Endothelial cell of umbilical vein (primary cell): Measurements from ENCODE around the gene CYBB. TPM values are rescaled to one million over a fixed set of nuclear protein-coding genes. Genes with fewer than 3 reads are reported as not detected.

Experiments
- BruUV-seq: library from RNA; stranded (reverse); fragments of 400-500 nt; replicated peaks from 2 replicates; lab custom pipeline; 2021; lab: Mats Ljungman, UMichigan
- CTCF ChIA-PET: fragments of 300-600, 350-600 bp; sonication (Branson Sonifier 250); formaldehyde crosslinking; loops from one replicate; lab custom pipeline; 2021; ENCODE audit warnings: antibody characterized with exemption, inconsistent platforms; lab: Charles Lee
- POLR2A ChIA-PET: fragments of 300-600, 350-600 bp; sonication (Branson Sonifier 250); formaldehyde crosslinking; loops from one replicate; lab custom pipeline; 2021; ENCODE audit warnings: antibody characterized with exemption, inconsistent platforms; lab: Charles Lee
- DNase-seq: peaks from one replicate; pipeline ENCODE4 v3.0.0-alpha.2; 2011; ENCODE audit warnings: low read depth, low spot score
- FAIRE-seq: peaks from 2 replicates; lab custom pipeline; 2011; peaks lifted over from hg19 to GRCh38; lab: Jason Lieb, UNC
- H2AFZ ChIP-seq: 2 replicates; pipeline ENCODE4 v1.6.0; 2012; ENCODE audit warnings: low read depth, low read length, control low read depth, inconsistent platforms
- H3K27ac ChIP-seq: 2 replicates; pipeline ENCODE4 v1.5.1; 2011; ENCODE audit warnings: low read depth, mild to moderate bottlenecking, control low read depth, low read length, moderate library complexity; ENCODE audit not compliant: insufficient read depth
- H3K27me3 ChIP-seq, 2 experiments: 2 replicates each; pipeline versions ENCODE4 v1.6.0 to v1.6.1; 2011; ENCODE audit warnings: low read length in 2 of 2, mixed read lengths in 1 of 2; ENCODE audit not compliant: control insufficient read depth in 2 of 2, insufficient read depth in 2 of 2
- H3K36me3 ChIP-seq, 2 experiments: 2 replicates in 1 of 2; 3 replicates in 1 of 2; pipeline ENCODE4 v1.5.1; 2011; ENCODE audit warnings: low read length in 2 of 2, mild to moderate bottlenecking in 1 of 2, moderate library complexity in 1 of 2; ENCODE audit not compliant: control insufficient read depth in 2 of 2, insufficient read depth in 2 of 2; ENCODE audit errors: extremely low read depth in 1 of 2
- H3K4me1 ChIP-seq: 3 replicates; pipeline ENCODE4 v1.5.1; 2011; ENCODE audit warnings: mild to moderate bottlenecking, low read length; ENCODE audit not compliant: control insufficient read depth, insufficient read depth; ENCODE audit errors: extremely low read depth
- H3K4me2 ChIP-seq: 2 replicates; pipeline ENCODE4 v1.6.1; 2011; ENCODE audit warnings: low read length, control low read depth, mixed read lengths; ENCODE audit not compliant: insufficient read depth
- H3K4me3 ChIP-seq, 3 experiments: fragments of 200-600 bp in 1 of 3; sonication (generic), shearing (Covaris generic) in 1 of 3; replicated peaks in 1 of 3; 2 replicates each; pipeline ENCODE4 v1.5.1; 2011 to 2016; ENCODE audit warnings: control low read depth in 3 of 3, low read length in 3 of 3, mild to moderate bottlenecking in 2 of 3, inconsistent platforms in 1 of 3, low read depth in 1 of 3, moderate library complexity in 1 of 3; ENCODE audit not compliant: insufficient read depth in 1 of 3
- H3K79me2 ChIP-seq: 2 replicates; pipeline ENCODE4 v1.6.0; 2012; ENCODE audit warnings: low read length, inconsistent platforms; ENCODE audit not compliant: control insufficient read depth, insufficient read depth
- H3K9ac ChIP-seq: replicated peaks from 2 replicates; pipeline ENCODE3; 2011; ENCODE audit warnings: low read length, control low read depth; ENCODE audit not compliant: insufficient read depth; ENCODE audit errors: extremely low read depth
- H3K9me1 ChIP-seq: replicated peaks from 3 replicates; pipeline ENCODE4 v1.6.0; 2011; ENCODE audit warnings: mild to moderate bottlenecking, low read length; ENCODE audit not compliant: control insufficient read depth, insufficient read depth; ENCODE audit errors: extremely low read depth
- H3K9me3 ChIP-seq: replicated peaks from 2 replicates; pipeline ENCODE4 v1.5.1; 2012; ENCODE audit warnings: low read length, inconsistent platforms; ENCODE audit not compliant: control insufficient read depth, insufficient read depth
- H4K20me1 ChIP-seq: replicated peaks from 2 replicates; pipeline ENCODE3; 2011; ENCODE audit warnings: mild to moderate bottlenecking, low read length; ENCODE audit not compliant: control insufficient read depth, insufficient read depth; ENCODE audit errors: extremely low read depth
- EZH2 ChIP-seq: IDR thresholded peaks from 2 replicates; pipeline ENCODE4 v1.6.1; 2012; ENCODE audit warnings: borderline replicate concordance, low read depth, mild to moderate bottlenecking, moderate library complexity, low read length, inconsistent platforms; ENCODE audit not compliant: severe bottlenecking
- FOS ChIP-seq: IDR thresholded peaks from 2 replicates; pipeline ENCODE4 v1.6.1; 2011; ENCODE audit warnings: mild to moderate bottlenecking, low read length, moderate library complexity, borderline replicate concordance; ENCODE audit not compliant: insufficient read depth
- GATA2 ChIP-seq: IDR thresholded peaks from 2 replicates; pipeline ENCODE4 v1.7.0; 2011; ENCODE audit warnings: low read depth, mild to moderate bottlenecking, moderate library complexity, mixed read lengths, low read length; ENCODE audit not compliant: insufficient read length, insufficient read depth
- JUN ChIP-seq: IDR thresholded peaks from 2 replicates; pipeline ENCODE4 v1.6.1; 2011; ENCODE audit warnings: borderline replicate concordance, low read depth; ENCODE audit not compliant: insufficient read length, insufficient read depth
- MYC ChIP-seq: IDR thresholded peaks from one replicate; pipeline ENCODE4 v1.6.1; 2011; ENCODE audit warnings: mild to moderate bottlenecking, low read depth, low read length
- POLR2A ChIP-seq: IDR thresholded peaks from 2 replicates; pipeline ENCODE4 v1.6.1; 2012; ENCODE audit warnings: low read depth, mild to moderate bottlenecking, control low read depth, low read length
- POLR2AphosphoS5 ChIP-seq: IDR thresholded peaks from 2 replicates; pipeline ENCODE4 v1.6.1; 2012; ENCODE audit warnings: low read depth, mild to moderate bottlenecking, control low read depth, low read length, moderate library complexity; ENCODE audit not compliant: insufficient read depth
- dilution Hi-C: fragments of 300-500 bp; cut with MboI; formaldehyde crosslinking; loops from one replicate; pipeline ENCODE4 v1.15.0; 2019; ENCODE audit warnings: low sequenced_read_pairs; ENCODE audit not compliant: extremely low pct_ligation_motif_present
- intact Hi-C: fragments of 100-400 bp; cut with micrococcal nuclease; formaldehyde crosslinking; loops from one replicate; pipeline ENCODE4 v1.10.0; 2022
- polyA plus RNA-seq, 4 experiments: library from polyadenylated mRNA; depleted of rRNA in 3 of 4; stranded (reverse) in 3 of 4; unstranded in 1 of 4; fragments of >200 nt; gene quantifications; 2 replicates each; pipeline versions ENCODE4 v1.2.1 to v1.2.3, GENCODE V29; 2011 to 2012; ENCODE audit warnings: missing spikeins in 1 of 4
- total RNA-seq: library from RNA; stranded (reverse); gene quantifications from 2 replicates; pipeline ENCODE4 v1.2.3, GENCODE V29; 2021
- TF ChIP-seq, protein P1 (sequence below): IDR thresholded peaks from 2 replicates; pipeline ENCODE4 v1.6.1; 2011; ENCODE audit not compliant: insufficient read depth, insufficient read length
- TF ChIP-seq, protein P2 (sequence below), 2 donors: IDR thresholded peaks; 1 replicate in 1 of 2; 2 replicates in 1 of 2; pipeline ENCODE4 v1.5.1; 2011; ENCODE audit warnings: low read length in 2 of 2, mild to moderate bottlenecking in 2 of 2, moderate library complexity in 2 of 2, control low read depth in 1 of 2, inconsistent platforms in 1 of 2, low read depth in 1 of 2; ENCODE audit not compliant: insufficient read depth in 1 of 2; ENCODE audit errors: extremely low read depth in 1 of 2

The CYBB gene
- total and polyA plus RNA-seq, 2 donors (not counting 3 experiments of a cell fraction or from before 2014, with no cell fraction given): not detected

DNA sequence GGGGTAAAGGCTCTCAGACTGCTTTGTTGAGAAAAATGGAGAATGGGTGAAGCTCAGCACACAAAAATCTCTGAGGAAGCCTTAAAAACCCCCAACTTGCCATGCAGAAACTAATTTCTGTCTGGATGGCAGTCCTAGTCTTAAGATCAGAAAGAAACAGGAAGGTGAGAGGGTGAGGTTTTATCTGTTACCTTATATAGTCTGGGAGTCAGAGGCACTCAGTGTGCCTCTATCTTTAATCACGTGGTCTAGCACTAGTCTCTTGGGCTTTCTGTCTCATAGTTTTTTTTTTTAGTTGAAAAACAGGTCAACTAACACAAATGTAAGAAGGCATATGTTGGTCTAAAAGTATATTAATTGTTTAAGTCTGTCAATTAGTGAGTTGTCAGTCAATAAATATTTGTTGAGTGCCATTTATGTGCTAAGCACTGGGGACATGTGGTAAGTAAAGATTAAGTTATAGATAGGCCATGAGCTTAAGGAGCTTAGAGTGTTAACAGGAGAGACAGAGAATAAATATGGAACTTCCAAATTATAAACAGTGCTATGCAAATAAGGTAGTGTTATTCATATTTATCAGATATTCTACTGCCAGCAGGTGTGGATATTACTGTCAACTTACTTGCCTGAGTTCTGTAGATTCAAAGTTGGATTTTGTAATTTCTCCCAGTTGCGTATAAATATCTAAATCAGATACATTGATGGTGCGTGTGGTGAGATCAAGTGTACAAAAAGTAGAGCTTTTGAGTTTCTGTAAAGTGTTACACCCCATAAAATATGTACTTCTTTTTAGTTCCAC lies 7.0 kb downstream of the CYBB start:
- FAIRE-seq (no peak), DNase-seq (no peak)
- intact Hi-C loops (no loop called here), dilution Hi-C loops (no loop called here)
- Histone ChIP-seq H3K36me3 (no peaks in the 10 kb centered on the region), H2AFZ (no peak overlapping the region), H3K9ac (no peak overlapping the region), H3K79me2 (no peaks in the 10 kb centered on the region), H3K9me1 (no peaks in the 10 kb centered on the region), H3K27me3 (no peaks in the 10 kb centered on the region), H3K27ac (no peak overlapping the region), H3K4me3 (no peak overlapping the region), H3K4me2 (no peak overlapping the region), H4K20me1 (no peaks in the 10 kb centered on the region), H3K4me1 (no peaks in the 10 kb centered on the region), H3K9me3 (no peaks in the 10 kb centered on the region)
- ChIA-PET POLR2A (no interaction called here), CTCF (no interaction called here)
- TF ChIP-seq EZH2 (no peak), POLR2AphosphoS5 (no peak), GATA2 (no peak)
- TF ChIP-seq, protein P1, sequence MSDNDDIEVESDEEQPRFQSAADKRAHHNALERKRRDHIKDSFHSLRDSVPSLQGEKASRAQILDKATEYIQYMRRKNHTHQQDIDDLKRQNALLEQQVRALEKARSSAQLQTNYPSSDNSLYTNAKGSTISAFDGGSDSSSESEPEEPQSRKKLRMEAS: no peak
- BruUV-seq: no TSS peak

DNA sequence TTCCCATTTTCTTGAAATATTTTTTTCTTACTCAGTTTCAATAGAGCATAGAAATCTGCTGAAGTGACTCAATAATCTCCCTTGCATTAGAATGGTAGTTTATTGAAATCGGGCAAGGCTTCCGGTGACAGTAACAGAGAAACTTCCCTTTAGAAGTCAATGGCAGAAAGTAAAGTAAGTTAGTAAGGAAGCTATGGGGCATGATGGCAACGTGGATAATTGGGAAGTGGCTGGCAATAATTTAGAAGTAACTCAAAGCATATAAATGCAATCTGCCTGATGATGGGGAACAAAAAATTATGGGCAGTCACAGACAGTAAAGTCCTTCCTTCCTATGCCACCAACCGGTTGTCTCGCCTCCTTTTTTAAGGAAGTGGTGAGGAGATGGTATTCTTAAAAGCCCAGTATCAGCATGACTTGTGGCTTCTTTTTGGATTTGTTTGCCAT lies 7.6 kb downstream of the CYBB start:
- dilution Hi-C loops: no loop called here

More for the DNA sequence above, 7.6 kb downstream of the CYBB start:
- intact Hi-C loops: no loop called here
- Histone ChIP-seq H3K4me1 (no peaks in the 10 kb centered on the region), H3K79me2 (no peaks in the 10 kb centered on the region), H2AFZ (no peak overlapping the region), H3K36me3 (no peaks in the 10 kb centered on the region), H3K9ac (no peak overlapping the region), H3K4me2 (no peak overlapping the region), H3K9me3 (no peaks in the 10 kb centered on the region), H3K27me3 (no peaks in the 10 kb centered on the region), H4K20me1 (no peaks in the 10 kb centered on the region), H3K27ac (no peak overlapping the region), H3K9me1 (no peaks in the 10 kb centered on the region), H3K4me3 (no peak overlapping the region)
- ChIA-PET CTCF (no interaction called here), POLR2A (no interaction called here)
- TF ChIP-seq GATA2 (no peak), EZH2 (no peak), POLR2AphosphoS5 (no peak), FOS (no peak), MYC (no peak), JUN (no peak), POLR2A (no peak)
- TF ChIP-seq, protein P2, sequence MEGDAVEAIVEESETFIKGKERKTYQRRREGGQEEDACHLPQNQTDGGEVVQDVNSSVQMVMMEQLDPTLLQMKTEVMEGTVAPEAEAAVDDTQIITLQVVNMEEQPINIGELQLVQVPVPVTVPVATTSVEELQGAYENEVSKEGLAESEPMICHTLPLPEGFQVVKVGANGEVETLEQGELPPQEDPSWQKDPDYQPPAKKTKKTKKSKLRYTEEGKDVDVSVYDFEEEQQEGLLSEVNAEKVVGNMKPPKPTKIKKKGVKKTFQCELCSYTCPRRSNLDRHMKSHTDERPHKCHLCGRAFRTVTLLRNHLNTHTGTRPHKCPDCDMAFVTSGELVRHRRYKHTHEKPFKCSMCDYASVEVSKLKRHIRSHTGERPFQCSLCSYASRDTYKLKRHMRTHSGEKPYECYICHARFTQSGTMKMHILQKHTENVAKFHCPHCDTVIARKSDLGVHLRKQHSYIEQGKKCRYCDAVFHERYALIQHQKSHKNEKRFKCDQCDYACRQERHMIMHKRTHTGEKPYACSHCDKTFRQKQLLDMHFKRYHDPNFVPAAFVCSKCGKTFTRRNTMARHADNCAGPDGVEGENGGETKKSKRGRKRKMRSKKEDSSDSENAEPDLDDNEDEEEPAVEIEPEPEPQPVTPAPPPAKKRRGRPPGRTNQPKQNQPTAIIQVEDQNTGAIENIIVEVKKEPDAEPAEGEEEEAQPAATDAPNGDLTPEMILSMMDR (IDR thresholded peaks at IDR 0.05; ENCODE audit: extremely low read depth in 1 of 2, insufficient read depth in 1 of 2, low read depth in 1 of 2, low read length in 2 of 2): no peak
- TF ChIP-seq, protein P1: no peak
- DNase-seq (no peak), FAIRE-seq (no peak)
- no TSS peak for BruUV-seq
